ENCODE results near the gene HOXB6. TPM values are rescaled to one million over a fixed set of nuclear protein-coding genes. Genes with fewer than 3 reads are reported as not detected.

HOXB6 gene
- total RNA-seq, 1 donor from 2014 or later = 1.9 TPM

DNA sequence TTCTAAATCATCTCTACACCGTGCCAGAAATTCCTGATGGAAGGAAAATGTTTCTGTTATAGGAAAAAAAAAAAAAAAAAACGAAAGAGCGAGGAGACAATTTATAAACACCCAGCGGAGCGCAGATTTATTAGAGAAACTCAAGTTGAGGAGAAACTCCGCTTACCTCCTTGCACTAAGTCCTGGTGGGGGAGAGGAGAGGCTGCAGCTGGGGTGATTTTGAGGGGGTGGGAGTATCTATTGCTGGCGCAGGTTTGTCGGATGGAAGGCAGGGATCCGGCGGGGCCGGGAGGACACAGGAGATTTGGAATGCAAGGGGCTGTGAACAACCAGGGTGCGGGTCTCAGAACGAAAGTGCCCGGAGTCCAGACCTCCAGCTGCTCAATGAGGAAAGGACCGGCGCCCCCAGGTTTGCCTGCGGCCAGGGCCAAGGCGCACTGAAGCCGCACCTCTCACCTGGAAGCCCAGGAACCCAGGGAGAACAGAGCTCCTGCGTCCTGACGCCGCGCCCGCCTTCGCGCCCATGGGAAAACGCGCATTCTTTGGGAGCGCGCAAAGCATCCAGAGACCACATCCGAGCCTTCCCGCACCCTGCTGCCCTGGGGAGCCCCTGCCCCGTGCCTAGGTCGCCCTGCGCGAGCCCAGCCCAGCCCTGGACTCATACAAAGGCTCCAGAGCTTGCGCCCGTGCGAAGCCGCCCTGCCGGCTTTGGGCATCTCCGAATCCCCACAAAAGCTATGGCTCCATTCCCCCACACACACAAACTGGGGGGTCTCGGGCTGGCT is 12.9 kb upstream of the HOXB6 start:
- peaks cover 35% of the 10 kb centered on the region for H3K27me3 Mint-ChIP-seq (ENCODE audit: unreplicated experiment)
- no peaks in the 10 kb centered on the region for H3K9me3 Mint-ChIP-seq (ENCODE audit: unreplicated experiment)
- H3K4me3 Mint-ChIP-seq (ENCODE audit: unreplicated experiment) = peak overlapping the region; percentile 63
- H3K4me1 Mint-ChIP-seq (ENCODE audit: unreplicated experiment) = peaks cover 33% of the 10 kb centered on the region
- no peaks in the 10 kb centered on the region for H3K36me3 Mint-ChIP-seq (ENCODE audit: low read depth, unreplicated experiment)
- H3K27ac Mint-ChIP-seq (ENCODE audit: unreplicated experiment) = no peak overlapping the region
- TF ChIP-seq, protein P1, sequence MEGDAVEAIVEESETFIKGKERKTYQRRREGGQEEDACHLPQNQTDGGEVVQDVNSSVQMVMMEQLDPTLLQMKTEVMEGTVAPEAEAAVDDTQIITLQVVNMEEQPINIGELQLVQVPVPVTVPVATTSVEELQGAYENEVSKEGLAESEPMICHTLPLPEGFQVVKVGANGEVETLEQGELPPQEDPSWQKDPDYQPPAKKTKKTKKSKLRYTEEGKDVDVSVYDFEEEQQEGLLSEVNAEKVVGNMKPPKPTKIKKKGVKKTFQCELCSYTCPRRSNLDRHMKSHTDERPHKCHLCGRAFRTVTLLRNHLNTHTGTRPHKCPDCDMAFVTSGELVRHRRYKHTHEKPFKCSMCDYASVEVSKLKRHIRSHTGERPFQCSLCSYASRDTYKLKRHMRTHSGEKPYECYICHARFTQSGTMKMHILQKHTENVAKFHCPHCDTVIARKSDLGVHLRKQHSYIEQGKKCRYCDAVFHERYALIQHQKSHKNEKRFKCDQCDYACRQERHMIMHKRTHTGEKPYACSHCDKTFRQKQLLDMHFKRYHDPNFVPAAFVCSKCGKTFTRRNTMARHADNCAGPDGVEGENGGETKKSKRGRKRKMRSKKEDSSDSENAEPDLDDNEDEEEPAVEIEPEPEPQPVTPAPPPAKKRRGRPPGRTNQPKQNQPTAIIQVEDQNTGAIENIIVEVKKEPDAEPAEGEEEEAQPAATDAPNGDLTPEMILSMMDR (IDR thresholded peaks at IDR 0.05; ENCODE audit: unreplicated experiment) = no peak
- DNase-seq (ENCODE audit: low spot score) = no peak

DNA sequence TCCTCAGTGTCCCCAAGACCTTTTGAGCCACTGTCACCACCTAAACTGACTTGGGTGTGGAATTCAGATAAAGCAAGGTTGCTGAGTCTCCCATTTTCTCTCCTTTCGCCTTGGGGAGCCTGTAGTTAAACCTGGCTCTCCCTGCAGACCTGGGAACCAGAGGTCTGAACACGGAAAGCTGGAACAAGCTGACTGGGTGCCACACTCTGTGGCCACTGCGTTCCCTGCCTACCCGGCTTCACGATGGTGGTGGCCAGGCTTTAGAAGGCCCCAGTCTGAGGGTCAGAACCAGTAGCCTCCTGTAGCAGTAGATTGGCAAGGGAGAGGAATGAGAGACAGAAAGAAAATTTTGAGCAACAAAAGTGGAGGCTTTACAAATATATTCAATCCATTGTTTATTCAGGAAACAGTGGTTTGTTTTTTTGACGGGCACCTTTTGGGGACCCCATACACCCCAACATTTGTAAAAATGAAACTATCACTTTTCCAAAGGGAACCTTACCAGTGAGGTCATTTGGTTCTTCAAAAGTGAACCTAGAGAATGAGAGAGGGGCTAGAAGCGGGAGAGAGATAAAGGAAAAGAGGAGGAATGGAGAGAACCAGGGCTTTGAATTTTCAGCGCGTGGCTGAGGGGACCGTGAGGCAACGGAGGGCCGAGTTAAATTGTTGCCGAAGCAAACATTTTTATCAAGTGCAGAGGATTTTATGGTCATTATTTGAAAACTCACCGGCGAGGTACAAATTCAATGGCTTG is 12.1 kb upstream of the HOXB6 start:
- TF ChIP-seq, protein P1 (IDR thresholded peaks at IDR 0.05; ENCODE audit: unreplicated experiment) = no peak
- Mint-ChIP-seq H3K9me3 (ENCODE audit: unreplicated experiment) (no peaks in the 10 kb centered on the region), H3K4me1 (ENCODE audit: unreplicated experiment) (peaks cover 37% of the 10 kb centered on the region), H3K4me3 (ENCODE audit: unreplicated experiment) (no peak overlapping the region), H3K27me3 (ENCODE audit: unreplicated experiment) (peaks cover 32% of the 10 kb centered on the region), H3K27ac (ENCODE audit: unreplicated experiment) (no peak overlapping the region), H3K36me3 (ENCODE audit: low read depth, unreplicated experiment) (no peaks in the 10 kb centered on the region)
- DNase-seq (ENCODE audit: low spot score) = no peak

DNA sequence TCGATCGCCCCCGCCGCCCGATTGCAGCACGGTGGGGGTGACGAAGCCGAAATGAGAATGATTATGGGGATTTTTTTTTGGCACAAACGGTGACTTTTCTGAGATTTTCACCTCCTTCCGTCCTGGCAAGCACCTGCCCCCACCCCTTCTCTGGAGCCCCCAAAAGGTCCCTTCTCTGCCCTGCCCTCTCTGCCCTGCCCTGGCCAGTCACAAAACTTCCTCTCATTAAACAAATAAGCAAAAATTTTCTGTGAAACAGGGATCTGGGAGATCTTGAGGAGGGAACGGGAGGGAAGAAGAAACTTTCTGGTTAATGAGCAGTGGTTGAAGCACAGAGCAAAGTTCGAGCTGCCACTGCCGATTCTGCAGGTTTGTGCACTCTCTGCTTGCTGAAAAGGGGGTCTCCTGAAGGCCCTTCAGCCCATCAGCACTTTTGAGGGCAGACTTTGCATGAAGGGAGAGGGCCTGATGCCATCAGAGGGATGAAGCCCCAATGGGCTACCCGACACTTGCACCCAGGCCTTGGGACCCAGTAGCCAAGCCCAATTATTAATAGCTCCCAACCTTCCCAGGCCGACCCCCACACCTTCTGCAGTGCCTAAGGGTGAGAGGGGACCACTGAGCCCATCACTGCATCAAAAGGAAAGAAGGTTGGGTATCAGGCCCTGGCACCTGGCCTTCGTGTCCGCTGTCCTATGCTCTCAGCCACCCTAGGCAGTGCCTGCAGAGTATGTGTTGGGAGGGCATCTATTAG is 11.4 kb upstream of the HOXB6 start:
- Mint-ChIP-seq H3K9me3 (ENCODE audit: unreplicated experiment) (no peaks in the 10 kb centered on the region), H3K4me3 (ENCODE audit: unreplicated experiment) (no peak overlapping the region), H3K27me3 (ENCODE audit: unreplicated experiment) (peaks cover 29% of the 10 kb centered on the region), H3K36me3 (ENCODE audit: low read depth, unreplicated experiment) (no peaks in the 10 kb centered on the region), H3K27ac (ENCODE audit: unreplicated experiment) (no peak overlapping the region), H3K4me1 (ENCODE audit: unreplicated experiment) (peaks cover 34% of the 10 kb centered on the region)
- no peak for DNase-seq (ENCODE audit: low spot score)
- TF ChIP-seq, protein P1 (IDR thresholded peaks at IDR 0.05; ENCODE audit: unreplicated experiment) = no peak

DNA sequence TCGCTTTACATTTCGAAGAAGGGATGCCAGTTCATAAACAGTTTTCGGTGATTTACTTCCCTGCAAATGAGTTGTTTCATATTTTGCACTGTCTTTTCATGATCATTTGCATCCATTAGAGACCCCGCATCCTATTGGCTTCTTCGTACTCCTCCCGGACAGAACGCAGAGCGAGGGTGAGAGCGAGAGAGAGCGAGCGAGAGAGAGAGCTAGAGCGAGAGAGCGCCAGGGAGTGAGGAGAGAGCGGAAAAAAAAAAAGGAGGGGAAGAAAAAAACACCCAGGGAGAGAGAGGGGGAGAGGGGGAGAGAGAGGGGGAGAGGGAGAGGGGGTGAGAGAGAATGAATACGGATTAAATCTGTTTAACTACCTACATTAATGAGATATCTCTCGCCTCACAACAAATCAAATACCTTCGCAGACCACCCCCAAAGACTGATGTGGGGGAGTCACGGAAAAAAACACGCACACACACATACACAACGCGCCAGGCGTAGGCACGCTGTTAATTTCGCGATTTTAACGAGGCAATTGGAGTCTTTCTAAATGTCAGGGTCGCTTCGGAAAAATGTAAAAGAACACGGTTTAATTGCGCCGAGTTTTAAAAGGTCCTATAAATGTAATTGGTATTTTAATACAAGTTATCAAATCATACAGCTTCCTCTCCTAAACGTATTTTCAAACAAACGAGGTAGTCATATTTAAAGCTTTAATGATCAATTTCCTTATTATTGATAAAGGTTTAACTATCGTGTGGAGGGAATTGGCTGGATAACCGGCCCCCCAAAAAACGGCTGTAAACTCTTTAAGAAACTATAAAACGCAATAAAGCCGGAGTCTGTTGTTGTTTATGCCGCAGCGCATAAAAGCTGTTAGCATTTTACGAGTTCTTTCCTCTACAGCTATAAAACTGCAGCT is 10.5 kb upstream of the HOXB6 start, which contains the start of gene HOXB8:
HOXB8 (minus strand) TSS at position 246 of the 916 bp plus-strand sequence. CDS start 588 bp downstream, outside the sequence.
- Mint-ChIP-seq H3K27ac (ENCODE audit: unreplicated experiment) (no peak within 1 kb of the TSS), H3K27me3 (ENCODE audit: unreplicated experiment) (peaks cover 34% of the 10 kb centered on the region), H3K36me3 (ENCODE audit: low read depth, unreplicated experiment) (no peaks in the 10 kb centered on the region), H3K9me3 (ENCODE audit: unreplicated experiment) (no peaks in the 10 kb centered on the region), H3K4me3 (ENCODE audit: unreplicated experiment) (no peak within 1 kb of the TSS), H3K4me1 (ENCODE audit: unreplicated experiment) (peaks cover 34% of the 10 kb centered on the region)
- DNase-seq (ENCODE audit: low spot score) = no peak
- TF ChIP-seq, protein P1 (IDR thresholded peaks at IDR 0.05; ENCODE audit: unreplicated experiment) = no peak

Data from endothelial cell (in vitro differentiated cells).